Mesothelial cell of epicardium (in vitro differentiated cells): ENCODE results near the gene ARPIN. TPM values are rescaled to one million over a fixed set of nuclear protein-coding genes. Genes with fewer than 3 reads are reported as not detected.

Experiments used
- DNase-seq, 2 experiments: peaks; one replicate each; pipeline ENCODE4 v3.0.0; 2021; ENCODE audit warnings: low spot score in 2 of 2; ENCODE audit not compliant: unreplicated experiment in 2 of 2
- H3K27ac Mint-ChIP-seq: 2 replicates; pipeline ENCODE4 v1.8.0; 2021; ENCODE audit warnings: mixed read lengths
- H3K27me3 Mint-ChIP-seq: 2 replicates; pipeline ENCODE4 v1.8.0; 2021; ENCODE audit warnings: low read depth, mixed read lengths
- H3K36me3 Mint-ChIP-seq: 2 replicates; pipeline ENCODE4 v1.8.0; 2021; ENCODE audit warnings: mixed read lengths
- H3K4me1 Mint-ChIP-seq: 2 replicates; pipeline ENCODE4 v1.8.0; 2021; ENCODE audit warnings: mixed read lengths
- H3K4me3 Mint-ChIP-seq: 2 replicates; pipeline ENCODE4 v1.8.0; 2021; ENCODE audit warnings: mild to moderate bottlenecking, moderate library complexity, mixed read lengths
- H3K9me3 Mint-ChIP-seq: 2 replicates; pipeline ENCODE4 v1.8.0; 2021; ENCODE audit warnings: mixed read lengths
- total RNA-seq: library from RNA; stranded (reverse); gene quantifications from 3 replicates; pipeline ENCODE4 v1.2.1, GENCODE V29; 2021
- TF ChIP-seq, protein P1 (sequence below): fragments of 200-600 bp; sonication (generic); IDR thresholded peaks from one replicate; pipeline ENCODE4 v1.5.0; 2021; ENCODE audit warnings: antibody characterized with exemption; ENCODE audit not compliant: unreplicated experiment

Gene ARPIN
- total RNA-seq, 1 donor from 2014 or later, result 26.4 TPM

DNA sequence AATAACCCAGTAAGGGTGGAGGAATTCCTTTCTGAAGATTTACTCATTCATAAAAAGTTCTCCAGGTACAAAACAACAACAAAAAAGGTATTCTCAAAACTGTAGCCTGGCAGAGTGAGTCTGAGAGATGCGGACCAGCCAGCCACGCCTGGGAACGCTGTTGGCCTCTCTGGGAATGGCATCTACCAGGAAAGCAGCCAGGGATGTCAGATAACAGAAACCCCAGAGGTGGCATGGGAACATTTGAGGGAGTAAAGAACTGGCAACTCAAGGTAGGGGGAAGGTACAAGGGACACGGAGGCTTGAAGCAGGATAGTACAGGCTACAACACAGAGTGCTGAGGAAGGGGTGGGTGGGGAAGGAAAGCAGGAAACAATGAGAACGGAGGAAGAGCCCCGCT is 11.9 kb downstream of the ARPIN start:
- H3K4me1 Mint-ChIP-seq, result no peaks in the 10 kb centered on the region
- no peak overlapping the region for H3K27ac Mint-ChIP-seq
- TF ChIP-seq, protein P1, sequence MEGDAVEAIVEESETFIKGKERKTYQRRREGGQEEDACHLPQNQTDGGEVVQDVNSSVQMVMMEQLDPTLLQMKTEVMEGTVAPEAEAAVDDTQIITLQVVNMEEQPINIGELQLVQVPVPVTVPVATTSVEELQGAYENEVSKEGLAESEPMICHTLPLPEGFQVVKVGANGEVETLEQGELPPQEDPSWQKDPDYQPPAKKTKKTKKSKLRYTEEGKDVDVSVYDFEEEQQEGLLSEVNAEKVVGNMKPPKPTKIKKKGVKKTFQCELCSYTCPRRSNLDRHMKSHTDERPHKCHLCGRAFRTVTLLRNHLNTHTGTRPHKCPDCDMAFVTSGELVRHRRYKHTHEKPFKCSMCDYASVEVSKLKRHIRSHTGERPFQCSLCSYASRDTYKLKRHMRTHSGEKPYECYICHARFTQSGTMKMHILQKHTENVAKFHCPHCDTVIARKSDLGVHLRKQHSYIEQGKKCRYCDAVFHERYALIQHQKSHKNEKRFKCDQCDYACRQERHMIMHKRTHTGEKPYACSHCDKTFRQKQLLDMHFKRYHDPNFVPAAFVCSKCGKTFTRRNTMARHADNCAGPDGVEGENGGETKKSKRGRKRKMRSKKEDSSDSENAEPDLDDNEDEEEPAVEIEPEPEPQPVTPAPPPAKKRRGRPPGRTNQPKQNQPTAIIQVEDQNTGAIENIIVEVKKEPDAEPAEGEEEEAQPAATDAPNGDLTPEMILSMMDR, result no peak
- DNase-seq, result no peak
- no peaks in the 10 kb centered on the region for H3K27me3 Mint-ChIP-seq
- H3K4me3 Mint-ChIP-seq, result no peak overlapping the region
- no peaks in the 10 kb centered on the region for H3K9me3 Mint-ChIP-seq
- peaks cover 26% of the 10 kb centered on the region for H3K36me3 Mint-ChIP-seq

DNA sequence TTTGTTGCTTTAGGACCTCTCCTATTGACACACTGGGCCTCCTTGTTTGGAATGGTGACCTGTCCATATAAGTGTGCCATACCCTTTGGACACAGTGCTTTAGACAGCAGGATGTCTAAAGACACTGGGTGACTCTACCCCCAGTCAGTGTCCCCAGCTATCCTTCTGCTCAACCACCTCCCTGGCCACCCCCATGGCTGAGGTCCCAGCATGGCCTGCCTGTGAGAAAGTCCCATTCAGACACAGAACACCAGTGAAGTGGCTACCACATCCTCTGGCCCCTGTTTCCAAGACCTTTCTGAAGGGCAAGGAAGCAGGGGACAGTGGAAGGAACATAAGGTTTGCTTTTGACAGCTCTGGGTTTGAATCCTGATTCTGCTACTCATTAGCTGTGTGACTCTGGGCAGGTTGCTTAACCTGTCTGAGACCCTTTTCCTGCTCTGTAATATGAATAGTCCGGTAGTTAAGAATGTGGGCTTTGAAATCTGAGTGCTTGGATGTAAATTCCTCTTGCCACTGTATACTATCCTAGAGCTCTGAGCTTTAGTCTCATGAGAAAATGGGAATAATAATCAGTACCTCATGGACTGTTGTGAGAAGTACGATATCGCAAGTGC is 12.7 kb downstream of the ARPIN start:
- H3K4me1 Mint-ChIP-seq, result no peaks in the 10 kb centered on the region
- TF ChIP-seq, protein P1, result no peak
- H3K27ac Mint-ChIP-seq, result no peak overlapping the region

DNA sequence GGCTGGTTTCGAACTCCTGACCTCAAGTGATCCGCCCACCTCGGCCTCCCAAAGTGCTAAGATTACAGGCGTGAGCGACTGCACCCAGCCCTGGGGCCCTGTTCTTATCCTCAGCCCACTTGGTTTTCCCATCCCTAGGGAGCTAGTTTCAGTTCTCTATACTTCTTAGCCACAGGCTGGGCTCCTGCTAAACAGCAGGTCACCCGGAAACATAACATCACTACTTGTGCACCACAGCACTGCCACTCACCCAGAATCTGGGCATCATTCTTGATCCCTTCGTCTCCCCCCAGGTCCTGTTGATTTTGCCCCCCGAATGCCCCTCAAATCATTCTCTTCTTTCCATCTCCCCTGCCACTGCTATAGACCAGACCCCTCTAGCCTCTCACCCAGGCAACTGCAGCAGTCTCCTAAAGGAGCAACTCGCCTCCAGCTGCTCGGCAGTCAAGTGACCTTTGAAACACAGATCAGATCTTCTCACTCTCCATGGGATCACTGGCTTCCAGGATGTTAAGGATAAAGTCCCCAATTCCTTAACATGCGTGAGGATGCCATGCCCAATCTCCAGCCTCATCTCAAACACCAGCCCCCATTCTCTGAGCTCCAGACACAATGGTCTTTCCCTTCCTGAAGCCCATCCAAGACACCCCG is 13.3 kb downstream of the ARPIN start:
- Mint-ChIP-seq H3K9me3 (no peaks in the 10 kb centered on the region), H3K36me3 (peaks cover 19% of the 10 kb centered on the region), H3K4me1 (peaks cover under 1% of the 10 kb centered on the region), H3K4me3 (no peak overlapping the region), H3K27ac (no peak overlapping the region), H3K27me3 (no peaks in the 10 kb centered on the region)
- no peak for DNase-seq
- TF ChIP-seq, protein P1, result no peak

More for the DNA sequence above, 12.7 kb downstream of the ARPIN start:
- Mint-ChIP-seq H3K4me3 (no peak overlapping the region), H3K9me3 (no peaks in the 10 kb centered on the region), H3K36me3 (peaks cover 19% of the 10 kb centered on the region), H3K27me3 (no peaks in the 10 kb centered on the region)
- DNase-seq, result no peak

DNA sequence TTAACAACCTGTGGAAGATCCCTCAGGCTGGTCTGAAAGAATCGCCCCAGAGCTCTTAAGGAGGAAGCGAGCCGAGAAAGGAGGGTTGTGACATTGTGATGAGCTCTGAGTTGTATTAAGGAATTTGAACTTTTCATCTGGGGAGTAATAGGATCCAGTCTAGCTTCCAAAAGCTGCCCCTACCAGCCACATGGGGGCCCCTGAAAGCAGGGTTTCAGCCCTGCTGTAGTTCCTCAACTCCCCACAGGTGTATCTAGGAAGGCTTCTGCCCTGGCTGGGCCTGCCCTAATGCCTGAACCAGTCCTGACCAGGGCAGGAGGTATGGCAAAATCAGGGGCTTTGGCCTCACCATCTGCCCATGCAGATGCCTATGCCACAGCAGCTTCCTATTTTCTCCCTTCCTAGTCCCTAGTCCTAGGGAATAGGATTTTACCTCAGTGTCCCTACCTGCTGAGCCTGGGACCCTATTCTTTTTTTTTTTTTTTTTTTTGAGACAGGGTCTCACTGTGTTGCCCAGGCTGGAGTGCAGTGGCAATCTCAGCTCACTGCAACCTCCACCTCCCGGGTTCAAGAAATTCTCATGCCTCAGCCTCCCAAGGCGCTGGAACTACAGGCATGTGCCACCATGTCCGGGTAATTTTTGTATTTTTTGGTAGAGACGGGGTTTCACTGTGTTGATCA is 14.0 kb downstream of the ARPIN start:
- Mint-ChIP-seq H3K36me3 (peaks cover 19% of the 10 kb centered on the region), H3K4me1 (peaks cover 3% of the 10 kb centered on the region), H3K27me3 (no peaks in the 10 kb centered on the region), H3K27ac (no peak overlapping the region), H3K9me3 (no peaks in the 10 kb centered on the region), H3K4me3 (no peak overlapping the region)
- DNase-seq, result no peak
- TF ChIP-seq, protein P1, result no peak

DNA sequence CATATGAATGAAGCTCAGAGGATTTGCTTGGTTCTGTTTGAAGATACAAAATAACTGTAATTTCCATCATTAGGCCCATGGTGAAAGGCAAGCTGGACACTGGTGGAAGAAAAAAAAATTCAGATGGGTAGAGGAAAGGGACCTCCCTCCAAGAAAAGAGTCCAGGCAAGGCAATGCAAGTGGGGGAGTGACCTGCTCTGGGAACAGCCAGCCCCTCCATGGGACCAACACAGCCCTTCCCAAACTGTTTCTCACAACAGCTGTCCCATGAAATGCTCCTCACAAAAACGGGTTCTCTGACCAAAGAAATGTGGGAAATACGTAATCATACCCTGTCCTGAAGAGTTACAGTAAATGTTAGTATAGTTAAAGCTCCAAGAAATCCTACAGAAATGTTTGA is 14.6 kb downstream of the ARPIN start:
- Mint-ChIP-seq H3K27ac (no peak overlapping the region), H3K9me3 (no peaks in the 10 kb centered on the region), H3K36me3 (peaks cover 18% of the 10 kb centered on the region), H3K4me1 (peaks cover 5% of the 10 kb centered on the region), H3K27me3 (no peaks in the 10 kb centered on the region), H3K4me3 (no peak overlapping the region)
- no peak for DNase-seq
- TF ChIP-seq, protein P1, result no peak
